NCI-H2227 (cell line): Measurements from ENCODE around the gene NEK4.

Source experiments
- DNase-seq: peaks from one replicate; lab custom pipeline; 2025; ENCODE audit not compliant: unreplicated experiment; lab: John Stamatoyannopoulos, UW

The NEK4 gene

GRCh38 chr3:52793702-52794611 is 23.2 kb upstream of the NEK4 start:
- no peak for DNase-seq

- DNase-seq = no peak
Measured at GRCh38 chr3:52792961-52793695, 22.4 kb upstream of the NEK4 start.

GRCh38 chr3:52792413-52792812 is 21.7 kb upstream of the NEK4 start:
- DNase-seq = no peak

- no peak for DNase-seq
Measured at GRCh38 chr3:52791928-52792327, 21.2 kb upstream of the NEK4 start.

GRCh38 chr3:52791366-52791765 is 20.6 kb upstream of the NEK4 start:
- DNase-seq = no peak

- no peak for DNase-seq
Measured at GRCh38 chr3:52790741-52791140, 20.0 kb upstream of the NEK4 start.

GRCh38 chr3:52790337-52790736 is 19.6 kb upstream of the NEK4 start:
- no peak for DNase-seq

GRCh38 chr3:52789746-52790040 is 19.0 kb upstream of the NEK4 start:
- no peak for DNase-seq

- no peak for DNase-seq
Measured at GRCh38 chr3:52788890-52789745, 18.4 kb upstream of the NEK4 start.

- DNase-seq = no peak
Measured at GRCh38 chr3:52787672-52788625, 17.2 kb upstream of the NEK4 start.

- no peak for DNase-seq
Measured at GRCh38 chr3:52787246-52787645, 16.5 kb upstream of the NEK4 start.

- DNase-seq = no peak
Measured at GRCh38 chr3:52786330-52787215, 15.8 kb upstream of the NEK4 start.

- DNase-seq = no peak
Measured at GRCh38 chr3:52784931-52785590, 14.3 kb upstream of the NEK4 start.

- DNase-seq = no peak
Measured at GRCh38 chr3:52784021-52784621, 13.4 kb upstream of the NEK4 start.

- DNase-seq = no peak
Measured at GRCh38 chr3:52783211-52783555, 12.4 kb upstream of the NEK4 start.

GRCh38 chr3:52782412-52783210 is 11.9 kb upstream of the NEK4 start:
- DNase-seq = no peak

GRCh38 chr3:52781741-52782140 is 11.0 kb upstream of the NEK4 start:
- DNase-seq = no peak
